PFSK-1 (cell line): ENCODE results near the gene CTNND2.

Experiments used
- FOXP2 ChIP-seq: optimal IDR thresholded peaks from 2 replicates; pipeline ENCODE3; 2011; ENCODE audit warnings: borderline replicate concordance, control low read depth, inconsistent platforms; ENCODE audit not compliant: insufficient read depth; ENCODE audit errors: extremely low read length, extremely low read depth
- POLR2AphosphoS5 ChIP-seq: IDR thresholded peaks from 2 replicates; pipeline ENCODE4 v1.6.1; 2012; ENCODE audit warnings: low read depth, mild to moderate bottlenecking, control low read depth, low read length, moderate library complexity
- REST ChIP-seq, 2 experiments: IDR thresholded peaks; 2 replicates each; pipeline versions ENCODE4 v1.6.1 to v1.8.0; 2011 to 2012; ENCODE audit warnings: low read depth in 2 of 2, low read length in 2 of 2, control low read depth in 1 of 2, inconsistent platforms in 1 of 2, mild to moderate bottlenecking in 1 of 2, moderate library complexity in 1 of 2; ENCODE audit not compliant: insufficient read depth in 1 of 2
- SIN3A ChIP-seq: IDR thresholded peaks from 2 replicates; pipeline ENCODE4 v1.6.1; 2012; ENCODE audit warnings: mild to moderate bottlenecking, low read length, moderate library complexity, borderline replicate concordance; ENCODE audit not compliant: insufficient read depth
- TAF1 ChIP-seq: IDR thresholded peaks from 2 replicates; pipeline ENCODE4 v1.6.1; 2012; ENCODE audit warnings: low read length, control low read depth, borderline replicate concordance; ENCODE audit not compliant: insufficient read depth

CTNND2 gene

GRCh38 chr5:11040345-11040744 is 863.9 kb downstream of the CTNND2 start:
- no peak for TF ChIP-seq REST (IDR thresholded peaks at IDR 0.05; ENCODE audit: insufficient read depth in 1 of 2, low read depth in 2 of 2, low read length in 2 of 2)
- no peak for TF ChIP-seq SIN3A
- TF ChIP-seq POLR2AphosphoS5, result no peak
- TF ChIP-seq FOXP2, result no peak
- TF ChIP-seq TAF1, result no peak

GRCh38 chr5:11038772-11039171 is 865.5 kb downstream of the CTNND2 start:
- TF ChIP-seq FOXP2 (no peak), POLR2AphosphoS5 (no peak), SIN3A (no peak), TAF1 (no peak), REST (IDR thresholded peaks at IDR 0.05; ENCODE audit: insufficient read depth in 1 of 2, low read depth in 2 of 2, low read length in 2 of 2) (no peak)

DNA sequence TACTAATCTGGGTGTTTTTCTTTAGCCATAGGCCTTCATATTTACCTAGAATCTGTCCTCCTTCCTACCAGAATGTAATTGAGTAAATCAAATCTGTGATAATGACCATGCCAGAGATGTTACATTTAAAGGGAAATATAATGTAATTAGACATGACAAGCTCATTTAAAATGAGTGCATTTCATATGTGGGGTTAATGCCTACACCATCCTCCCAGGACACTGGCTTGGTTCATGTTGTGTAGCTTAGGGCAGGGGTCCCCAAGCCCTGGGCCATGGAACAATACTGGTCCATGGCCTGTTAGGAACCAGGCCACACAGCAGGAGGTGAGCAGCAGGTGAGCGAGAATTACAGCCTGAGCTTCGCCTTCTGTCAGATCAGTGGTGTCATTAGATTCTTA is 866.3 kb downstream of the CTNND2 start:
- no peak for TF ChIP-seq TAF1
- TF ChIP-seq REST (IDR thresholded peaks at IDR 0.05; ENCODE audit: insufficient read depth in 1 of 2, low read depth in 2 of 2, low read length in 2 of 2), result no peak
- no peak for TF ChIP-seq FOXP2
- TF ChIP-seq SIN3A, result no peak
- no peak for TF ChIP-seq POLR2AphosphoS5

DNA sequence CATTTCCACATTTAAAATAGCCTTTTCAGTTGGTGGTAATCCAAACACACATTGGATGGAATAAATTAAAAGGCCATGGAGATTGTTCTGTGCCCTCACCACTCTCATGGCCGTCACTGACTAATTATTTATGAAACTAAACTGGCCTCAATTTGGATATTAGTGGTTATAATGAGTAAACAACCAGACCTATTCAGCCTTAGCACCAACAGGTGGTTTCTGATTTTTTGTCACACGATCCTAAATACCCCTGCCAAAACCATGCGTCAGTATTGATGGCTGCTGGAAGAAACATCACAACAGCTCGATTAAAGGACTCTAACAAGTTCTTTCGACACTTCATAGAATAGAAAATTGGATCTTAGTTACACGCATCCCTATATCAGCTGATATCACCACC is 867.2 kb downstream of the CTNND2 start:
- TF ChIP-seq POLR2AphosphoS5, result no peak
- TF ChIP-seq TAF1, result no peak
- no peak for TF ChIP-seq REST (IDR thresholded peaks at IDR 0.05; ENCODE audit: insufficient read depth in 1 of 2, low read depth in 2 of 2, low read length in 2 of 2)
- TF ChIP-seq FOXP2, result no peak
- no peak for TF ChIP-seq SIN3A

DNA sequence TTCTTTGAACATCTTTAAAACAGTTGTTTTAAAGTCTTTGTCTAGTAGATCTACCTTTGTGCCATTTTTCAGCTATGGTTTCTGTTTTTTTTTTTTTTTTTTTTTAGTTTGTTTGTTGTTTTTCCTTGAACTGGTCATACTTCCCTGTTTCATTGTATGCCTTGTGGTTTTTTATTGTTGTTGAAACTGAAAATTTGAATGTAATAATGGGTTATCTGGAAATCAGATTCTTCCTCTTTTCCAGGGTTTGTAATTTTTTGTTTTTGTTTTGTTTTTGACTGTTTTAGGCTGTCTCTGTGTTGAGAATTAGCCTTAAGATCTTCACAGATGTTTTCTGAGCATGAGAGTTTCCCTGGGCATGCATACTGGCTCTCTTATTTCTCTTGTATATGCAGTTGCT is 873.6 kb downstream of the CTNND2 start:
- TF ChIP-seq REST (IDR thresholded peaks at IDR 0.05; ENCODE audit: insufficient read depth in 1 of 2, low read depth in 2 of 2, low read length in 2 of 2), result no peak
- no peak for TF ChIP-seq TAF1
- no peak for TF ChIP-seq POLR2AphosphoS5
- TF ChIP-seq FOXP2, result no peak
- no peak for TF ChIP-seq SIN3A
